Erythroblast (primary cell): ENCODE data around the gene IDH3G.

Experiments used
- DNase-seq, 2 experiments: peaks; one replicate each; lab custom pipeline; 2025; lab: John Stamatoyannopoulos, UW
- GATA1 ChIP-seq: IDR thresholded peaks from 2 replicates; pipeline ENCODE4 v1.6.1; 2011; ENCODE audit warnings: low read depth, mild to moderate bottlenecking, control low read depth, low read length, moderate library complexity
- POLR2A ChIP-seq: IDR thresholded peaks from 2 replicates; pipeline ENCODE4 v1.6.1; 2011; ENCODE audit warnings: mild to moderate bottlenecking, low read length

The IDH3G gene

DNA sequence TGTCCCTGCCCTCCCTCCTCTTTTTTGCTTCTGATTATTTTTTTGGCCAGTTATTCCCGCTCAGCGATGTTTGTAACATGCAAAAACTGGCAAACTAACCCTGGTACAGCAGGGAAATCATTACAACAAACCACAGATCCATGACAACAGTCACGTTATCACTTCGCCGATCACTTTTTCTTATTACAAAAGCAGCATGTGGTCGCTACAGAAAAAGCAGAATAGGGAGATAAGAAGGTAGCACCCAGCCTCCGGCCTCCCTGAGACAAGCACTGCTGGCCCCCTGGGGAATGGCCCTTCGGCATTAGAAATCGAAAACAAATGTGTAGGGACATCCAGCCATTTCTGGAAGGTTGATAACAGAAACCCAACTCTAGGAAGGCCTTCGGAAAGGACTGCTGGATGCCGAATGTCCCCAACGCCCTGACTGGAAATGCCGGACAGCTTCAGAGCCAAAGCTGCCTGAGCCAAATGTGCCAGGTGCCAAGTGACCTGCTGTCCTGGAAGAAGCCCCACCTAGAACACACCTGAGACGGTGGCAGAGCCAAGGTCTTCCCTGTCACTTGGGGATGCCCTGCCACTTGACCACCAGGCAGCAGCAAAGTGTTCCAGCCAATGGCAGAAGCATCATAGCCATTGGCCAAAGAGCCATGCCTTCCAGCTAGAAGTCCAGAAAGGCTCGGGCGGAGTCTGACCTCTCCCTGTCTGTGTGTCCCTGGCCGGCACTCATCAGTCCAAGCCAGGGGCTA, 2.9 kb downstream of the IDH3G start:
- peak; percentile 17 to 54 for DNase-seq
- TF ChIP-seq POLR2A (no peak), GATA1 (no peak)

- no peak for DNase-seq
- TF ChIP-seq GATA1 (no peak), POLR2A (no peak)
Observed at GRCh38 chrX:153789654-153790053, 4.5 kb downstream of the IDH3G start.

DNA sequence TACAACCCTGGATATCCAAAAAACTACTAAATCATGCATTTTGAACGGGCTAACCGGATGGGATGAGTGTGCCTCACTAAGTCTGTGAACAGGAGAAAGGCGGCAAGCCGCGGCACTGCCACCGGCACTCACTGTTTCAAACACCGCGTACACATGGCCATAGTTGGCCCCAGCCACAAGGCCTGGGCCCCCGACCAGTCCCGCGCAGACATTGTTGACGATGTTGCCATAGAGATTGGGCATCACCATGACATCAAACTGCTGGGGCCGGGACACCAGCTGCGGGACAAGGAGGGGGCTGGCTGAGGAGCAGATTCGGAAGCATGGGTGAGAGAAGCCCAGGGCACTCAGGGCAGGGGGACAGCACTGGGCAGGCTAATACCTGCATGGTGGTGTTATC, 7.5 kb downstream of the IDH3G start:
- TF ChIP-seq POLR2A, result no peak
- TF ChIP-seq GATA1, result no peak
- no peak for DNase-seq

DNA sequence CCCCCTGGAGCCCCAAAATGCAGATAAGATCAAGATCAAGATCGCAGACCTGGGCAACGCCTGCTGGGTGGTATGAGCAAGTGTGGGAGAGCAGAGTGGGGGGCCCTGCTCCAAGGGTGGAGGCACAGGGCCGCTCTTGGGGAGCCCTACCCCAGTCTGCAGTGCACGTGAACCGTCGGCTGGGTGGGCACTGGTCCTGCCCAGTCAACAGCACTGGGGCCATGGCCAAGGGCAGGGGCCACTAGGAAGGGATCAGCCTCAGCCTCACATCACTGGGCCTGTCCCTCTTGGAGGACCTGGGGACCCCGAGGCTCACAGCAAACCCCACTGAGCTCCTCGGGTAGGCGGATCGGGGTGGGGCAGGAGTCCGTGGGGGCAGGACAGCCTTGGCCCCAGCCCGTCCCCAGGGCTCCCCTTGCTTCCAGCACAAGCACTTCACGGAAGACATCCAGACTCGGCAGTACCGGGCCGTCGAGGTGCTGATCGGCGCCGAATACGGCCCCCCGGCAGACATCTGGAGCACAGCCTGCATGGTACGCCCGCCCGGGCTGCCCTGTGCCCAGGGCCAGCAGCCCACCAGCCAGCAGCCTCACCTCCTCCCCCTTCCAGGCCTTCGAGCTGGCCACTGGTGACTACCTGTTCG, 9.7 kb downstream of the IDH3G start:
- TF ChIP-seq POLR2A (no peak), GATA1 (no peak)
- no peak for DNase-seq

- DNase-seq, result no peak
- no peak for TF ChIP-seq GATA1
Observed at GRCh38 chrX:153783378-153784013, 10.7 kb downstream of the IDH3G start.

DNA sequence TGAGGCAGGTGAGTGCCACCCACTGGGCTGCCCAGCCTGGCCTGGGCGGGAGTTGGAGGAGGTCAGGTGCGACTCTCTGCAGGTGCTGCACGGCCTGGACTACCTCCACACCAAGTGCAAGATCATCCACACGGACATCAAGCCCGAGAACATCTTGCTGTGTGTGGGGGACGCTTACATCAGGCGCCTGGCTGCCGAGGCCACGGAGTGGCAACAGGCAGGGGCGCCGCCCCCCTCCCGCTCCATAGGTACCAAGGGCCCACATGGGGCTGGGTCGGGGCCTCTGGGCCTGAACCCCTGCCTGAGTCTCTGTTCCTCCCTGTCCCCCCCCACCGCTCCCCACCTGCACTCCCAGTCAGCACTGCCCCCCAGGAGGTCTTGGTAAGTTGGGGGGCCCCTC, 11.3 kb downstream of the IDH3G start:
- no peak for TF ChIP-seq GATA1
- TF ChIP-seq POLR2A, result no peak
- DNase-seq, result no peak

- DNase-seq, result no peak
- no peak for TF ChIP-seq POLR2A
- no peak for TF ChIP-seq GATA1
Observed at GRCh38 chrX:153782313-153782712, 11.9 kb downstream of the IDH3G start.

GRCh38 chrX:153781428-153782047, 12.6 kb downstream of the IDH3G start:
- TF ChIP-seq GATA1, result no peak
- no peak for TF ChIP-seq POLR2A
- DNase-seq, result no peak

DNA sequence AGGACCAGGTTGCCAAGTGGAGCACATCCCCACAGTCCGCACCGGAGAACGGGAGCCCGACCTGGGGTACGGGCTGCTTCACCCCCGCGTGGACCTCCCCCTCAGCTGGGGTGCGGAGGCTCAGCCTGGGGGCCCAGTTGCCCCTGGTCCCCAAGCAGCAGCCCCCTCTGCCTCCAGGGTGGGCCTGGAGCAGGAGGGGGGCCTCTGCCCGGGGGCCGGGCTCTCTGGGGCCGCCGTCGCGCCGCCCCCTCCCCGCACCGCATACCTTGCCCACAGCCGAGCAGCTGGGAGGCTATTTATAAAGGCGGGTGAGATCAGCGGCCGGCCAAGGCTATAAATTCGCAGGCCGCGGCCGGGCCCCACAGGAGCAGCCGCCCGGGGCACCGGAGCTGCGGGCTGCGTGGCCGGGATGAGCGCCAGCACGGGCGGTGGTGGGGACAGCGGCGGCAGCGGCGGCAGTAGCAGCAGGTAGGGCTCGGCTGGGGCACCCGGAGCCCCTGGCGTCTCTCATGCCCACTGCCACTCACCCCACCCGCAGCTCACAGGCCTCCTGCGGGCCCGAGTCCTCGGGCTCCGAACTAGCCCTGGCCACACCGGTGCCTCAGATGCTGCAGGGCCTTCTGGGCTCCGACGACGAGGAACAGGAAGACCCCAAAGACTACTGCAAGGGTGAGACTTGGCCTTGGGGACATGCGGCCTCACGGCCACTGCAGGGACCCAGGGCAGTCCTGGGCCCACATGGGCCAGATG, 13.3 kb downstream of the IDH3G start, which contains the start of gene SRPK3:
Gene SRPK3, plus strand, starts transcription at position 364 of the 750 bp plus-strand sequence. Its CDS starts 46 bp downstream, at position 410.
- DNase-seq, result no peak
- TF ChIP-seq POLR2A (no peak), GATA1 (no peak)

- TF ChIP-seq POLR2A (peak; percentile 11), GATA1 (no peak)
- no peak for DNase-seq
Observed at GRCh38 chrX:153779891-153780677, 14.1 kb downstream of the IDH3G start.

GRCh38 chrX:153778684-153779101, 15.5 kb downstream of the IDH3G start:
- TF ChIP-seq GATA1 (no peak), POLR2A (peak; percentile 1)
- DNase-seq, result peak; percentile 13 to 23

GRCh38 chrX:153778181-153778580, 16.0 kb downstream of the IDH3G start:
- no peak for DNase-seq

More at GRCh38 chrX:153778181-153778580, 16.0 kb downstream of the IDH3G start:
- TF ChIP-seq GATA1 (no peak), POLR2A (peak; percentile 7)
